ENCODE data around the gene PITPNM3. TPM values are rescaled to one million over a fixed set of nuclear protein-coding genes. Genes with fewer than 3 reads are reported as not detected.

Gene PITPNM3
- total RNA-seq (2021; ENCODE audit: unreplicated experiment) = 4.2 TPM
- 4.0 and 4.2 TPM in 2 replicates for polyA plus RNA-seq (2012)
- percentile 46 among the genes with signal in this experiment for Bru-seq, nascent RNA
- percentile 48 among the genes with signal in this experiment for BruChase-seq, experiment 1, labeled RNA remaining after a 6-hour chase
- BruChase-seq, experiment 2, labeled RNA remaining after a 2-hour chase = percentile 45 among the genes with signal in this experiment
- long read RNA-seq, partial matches to known transcripts = 1 of 6 reads
- long read RNA-seq, other reads (novel, unspliced or antisense) = 5 of 6 reads

- no TSS peak for BruUV-seq (replicated peaks)
- Histone ChIP-seq H3K9me2 (ENCODE audit: insufficient read depth) (no peaks in the 10 kb centered on the region), H3K4me2 (ENCODE audit: low read length) (peak within 1 kb of the TSS; percentile 94), H3K27ac (ENCODE audit: low read depth, low read length) (peak within 1 kb of the TSS; percentile 24; the same call in 1 of the 2 replicates), H3K27me3 (ENCODE audit: insufficient read depth, low read length) (no peaks in the 10 kb centered on the region), H2AFZ (ENCODE audit: low read depth, low read length, poor library complexity, severe bottlenecking) (no peak within 1 kb of the TSS), H3K9me3 (ENCODE audit: control insufficient read depth in 1 of 2, insufficient read depth in 1 of 2, low read depth in 1 of 2, low read length in 2 of 2) (no peaks in the 10 kb centered on the region), H4K20me1 (ENCODE audit: insufficient read depth) (no peaks in the 10 kb centered on the region), H3K36me3 (ENCODE audit: control insufficient read depth in 1 of 2, insufficient read depth in 2 of 2, low read length in 2 of 2) (no peaks in the 10 kb centered on the region), H3K4me3 (replicated peaks in 1 of 2; ENCODE audit: low read depth in 1 of 2, low read length in 2 of 2) (peak within 1 kb of the TSS; percentile 42 to 62), H3K4me1 (ENCODE audit: control insufficient read depth in 1 of 2, insufficient read depth in 2 of 2, low read length in 2 of 2) (peaks cover 27 to 42% of the 10 kb centered on the region in 2 experiments), H3K9ac (ENCODE audit: low read length) (peak within 1 kb of the TSS; percentile 57), H3K79me2 (ENCODE audit: insufficient read depth, low read length) (no peaks in the 10 kb centered on the region)
- ATAC-seq (peak; percentile 70), DNase-seq (ENCODE audit: low read depth, low spot score) (no peak)
- peak; percentile 33 for TF ChIP-seq POLR2AphosphoS5 (IDR thresholded peaks at IDR 0.05; ENCODE audit: low read depth, low read length)
- TF ChIP-seq EZH2 (IDR thresholded peaks at IDR 0.05) = no peak
- CTCF ChIA-PET = no interaction called here
- intact Hi-C loops (cut with micrococcal nuclease) = no loop called here
- RAD21 ChIA-PET (ENCODE audit: low non-redundant PET in 1 of 2, low total read pairs in 2 of 2, uncharacterized antibody in 2 of 2, unreplicated experiment in 2 of 2) = no interaction called here
- POLR2A ChIA-PET = no interaction called here
These were observed at the start of gene PITPNM3 for GRCh38 chr17:6556121-6557039. Gene PITPNM3 (minus strand): TSS chr17:6556555. CDS start chr17:6556406, 149 bp downstream.

DNA sequence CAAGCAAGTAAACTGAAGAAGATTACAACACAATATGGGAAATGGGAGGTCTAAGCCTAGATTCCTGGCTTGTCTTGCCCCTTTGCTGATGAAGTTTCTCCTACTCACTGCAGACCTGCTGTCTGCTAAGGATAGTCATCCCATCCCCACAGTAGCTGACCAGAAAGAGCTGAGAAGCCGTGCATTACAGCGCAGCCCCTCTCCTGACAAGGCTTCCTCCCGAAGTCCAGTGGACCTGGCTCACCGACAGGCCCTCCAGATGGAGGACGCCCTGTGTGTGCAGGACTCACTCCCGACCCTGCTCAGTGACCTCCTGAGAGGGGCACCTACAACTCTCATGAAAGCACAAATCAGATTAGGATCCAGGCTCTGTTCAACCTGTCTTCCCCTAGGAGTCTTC is 48.8 kb upstream of the PITPNM3 start:
- Histone ChIP-seq H3K4me2 (ENCODE audit: low read length) (no peak overlapping the region), H4K20me1 (ENCODE audit: insufficient read depth) (no peaks in the 10 kb centered on the region), H3K79me2 (ENCODE audit: insufficient read depth, low read length) (no peaks in the 10 kb centered on the region; the same call in 1 of the 2 replicates), H3K9me2 (ENCODE audit: insufficient read depth) (no peaks in the 10 kb centered on the region), H3K4me1 (ENCODE audit: control insufficient read depth in 1 of 2, insufficient read depth in 2 of 2, low read length in 2 of 2) (peaks cover 11 to 23% of the 10 kb centered on the region in 2 experiments), H3K9ac (ENCODE audit: low read length) (no peak overlapping the region), H3K9me3 (ENCODE audit: control insufficient read depth in 1 of 2, insufficient read depth in 1 of 2, low read depth in 1 of 2, low read length in 2 of 2) (no peaks in the 10 kb centered on the region), H3K36me3 (ENCODE audit: control insufficient read depth in 1 of 2, insufficient read depth in 2 of 2, low read length in 2 of 2) (peaks cover 36 to 47% of the 10 kb centered on the region in 2 experiments), H3K4me3 (replicated peaks in 1 of 2; ENCODE audit: low read depth in 1 of 2, low read length in 2 of 2) (no peak overlapping the region), H3K27ac (ENCODE audit: low read depth, low read length) (no peak overlapping the region), H3K27me3 (ENCODE audit: insufficient read depth, low read length) (no peaks in the 10 kb centered on the region), H2AFZ (ENCODE audit: low read depth, low read length, poor library complexity, severe bottlenecking) (no peak overlapping the region)
- TF ChIP-seq CBX3 (IDR thresholded peaks at IDR 0.05; ENCODE audit: low read depth) (no peak), CEBPB (IDR thresholded peaks at IDR 0.05; ENCODE audit: low read depth) (no peak), EGR1 (IDR thresholded peaks at IDR 0.05; ENCODE audit: low read depth) (no peak), ZBTB33 (IDR thresholded peaks at IDR 0.05; ENCODE audit: extremely low read depth, insufficient replicate concordance, low read length) (no peak), RAD21 (IDR thresholded peaks at IDR 0.05; ENCODE audit: low read depth) (no peak), TCF7L2 (IDR thresholded peaks at IDR 0.05; ENCODE audit: borderline replicate concordance, extremely low read depth, insufficient read depth, insufficient read length) (no peak), ELF1 (IDR thresholded peaks at IDR 0.05; ENCODE audit: borderline replicate concordance, low read depth) (no peak)
- TF ChIP-seq, protein P1, sequence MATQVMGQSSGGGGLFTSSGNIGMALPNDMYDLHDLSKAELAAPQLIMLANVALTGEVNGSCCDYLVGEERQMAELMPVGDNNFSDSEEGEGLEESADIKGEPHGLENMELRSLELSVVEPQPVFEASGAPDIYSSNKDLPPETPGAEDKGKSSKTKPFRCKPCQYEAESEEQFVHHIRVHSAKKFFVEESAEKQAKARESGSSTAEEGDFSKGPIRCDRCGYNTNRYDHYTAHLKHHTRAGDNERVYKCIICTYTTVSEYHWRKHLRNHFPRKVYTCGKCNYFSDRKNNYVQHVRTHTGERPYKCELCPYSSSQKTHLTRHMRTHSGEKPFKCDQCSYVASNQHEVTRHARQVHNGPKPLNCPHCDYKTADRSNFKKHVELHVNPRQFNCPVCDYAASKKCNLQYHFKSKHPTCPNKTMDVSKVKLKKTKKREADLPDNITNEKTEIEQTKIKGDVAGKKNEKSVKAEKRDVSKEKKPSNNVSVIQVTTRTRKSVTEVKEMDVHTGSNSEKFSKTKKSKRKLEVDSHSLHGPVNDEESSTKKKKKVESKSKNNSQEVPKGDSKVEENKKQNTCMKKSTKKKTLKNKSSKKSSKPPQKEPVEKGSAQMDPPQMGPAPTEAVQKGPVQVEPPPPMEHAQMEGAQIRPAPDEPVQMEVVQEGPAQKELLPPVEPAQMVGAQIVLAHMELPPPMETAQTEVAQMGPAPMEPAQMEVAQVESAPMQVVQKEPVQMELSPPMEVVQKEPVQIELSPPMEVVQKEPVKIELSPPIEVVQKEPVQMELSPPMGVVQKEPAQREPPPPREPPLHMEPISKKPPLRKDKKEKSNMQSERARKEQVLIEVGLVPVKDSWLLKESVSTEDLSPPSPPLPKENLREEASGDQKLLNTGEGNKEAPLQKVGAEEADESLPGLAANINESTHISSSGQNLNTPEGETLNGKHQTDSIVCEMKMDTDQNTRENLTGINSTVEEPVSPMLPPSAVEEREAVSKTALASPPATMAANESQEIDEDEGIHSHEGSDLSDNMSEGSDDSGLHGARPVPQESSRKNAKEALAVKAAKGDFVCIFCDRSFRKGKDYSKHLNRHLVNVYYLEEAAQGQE (IDR thresholded peaks at IDR 0.05; ENCODE audit: low read depth) = no peak
- no peak for DNase-seq (ENCODE audit: low read depth, low spot score)
- POLR2A ChIA-PET = no interaction called here
- ATAC-seq = no peak
- CTCF ChIA-PET = no interaction called here
- intact Hi-C loops (cut with micrococcal nuclease) = no loop called here
- RAD21 ChIA-PET (ENCODE audit: low non-redundant PET in 1 of 2, low total read pairs in 2 of 2, uncharacterized antibody in 2 of 2, unreplicated experiment in 2 of 2) = no interaction called here
- BruUV-seq (replicated peaks) = no TSS peak

Measured in HCT116 (cell line).